Ammon's horn (tissue), 1 donor: ENCODE measurements around the gene PRSS27.
A peak's percentile ranks its signal among the peaks of the same experiment; 100 is the strongest.

Source experiments
- DNase-seq: peaks from one replicate; pipeline ENCODE4 v3.0.0-alpha.2; 2016; ENCODE audit warnings: low spot score

PRSS27 gene

DNA sequence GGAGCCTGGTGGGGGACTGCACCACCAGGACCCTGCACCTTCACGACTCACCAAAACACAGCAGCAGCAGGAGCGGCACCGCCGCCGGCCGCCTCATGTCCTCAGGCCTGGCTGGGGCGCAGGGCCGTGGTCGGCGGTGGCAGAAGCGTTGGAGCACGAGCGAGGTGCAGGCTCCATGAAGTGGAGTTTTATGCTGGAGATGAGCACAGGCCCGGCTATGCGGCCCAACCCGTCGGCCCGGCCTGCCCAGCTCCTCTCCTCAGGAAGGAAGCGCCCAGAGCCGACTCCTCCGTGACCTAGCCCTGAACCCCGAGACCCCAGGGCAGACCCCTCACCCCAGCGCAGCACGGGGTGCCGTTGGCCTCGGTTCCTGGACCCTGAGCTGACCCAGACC is at the start of gene PRSS27:
PRSS27 (minus strand) TSS at position 161 of the 394 bp plus-strand sequence; CDS start at position 97, 64 bp downstream.
- DNase-seq, result no peak

DNA sequence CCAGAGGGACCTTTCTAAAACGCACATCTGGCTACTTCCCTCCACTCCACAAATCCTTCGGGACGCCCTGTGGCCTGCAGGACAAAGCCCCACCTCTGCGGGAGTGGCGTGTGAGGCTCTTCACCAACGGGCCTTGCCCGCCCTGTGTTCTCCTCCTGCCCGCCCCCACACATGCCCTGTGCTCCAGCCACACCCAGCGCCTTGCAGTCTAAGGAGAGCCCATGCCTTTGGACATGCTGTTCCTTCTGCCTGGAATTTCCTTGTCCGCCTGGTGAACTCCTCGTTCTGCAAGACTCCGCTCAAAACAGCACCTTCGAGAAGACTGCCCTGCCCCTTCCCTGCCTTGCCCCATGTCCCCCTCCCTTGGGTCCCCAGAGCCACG is 49.6 kb upstream of the PRSS27 start:
- DNase-seq, result no peak

DNA sequence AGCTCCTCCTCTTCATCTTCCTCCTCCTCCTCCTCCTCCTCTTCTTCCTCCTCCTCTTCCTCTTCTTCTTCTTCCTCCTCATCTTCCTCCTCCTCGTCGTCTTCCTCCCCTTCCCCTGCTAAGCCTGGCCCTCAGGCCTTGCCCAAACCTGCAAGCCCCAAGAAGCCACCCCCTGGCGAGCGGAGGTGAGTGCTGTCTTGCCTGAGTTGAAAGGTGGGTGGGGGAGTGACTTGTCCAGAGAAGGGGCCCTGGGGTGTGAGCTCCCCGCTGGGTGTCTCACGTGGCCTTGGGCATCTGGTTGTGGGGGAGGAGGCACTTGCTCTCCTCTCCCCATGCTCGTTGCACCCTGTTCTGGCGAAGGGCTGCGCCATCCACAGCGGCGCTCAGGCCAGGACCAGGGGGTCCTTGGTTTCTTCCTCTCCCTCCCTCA is 49.1 kb upstream of the PRSS27 start:
- DNase-seq, result no peak

DNA sequence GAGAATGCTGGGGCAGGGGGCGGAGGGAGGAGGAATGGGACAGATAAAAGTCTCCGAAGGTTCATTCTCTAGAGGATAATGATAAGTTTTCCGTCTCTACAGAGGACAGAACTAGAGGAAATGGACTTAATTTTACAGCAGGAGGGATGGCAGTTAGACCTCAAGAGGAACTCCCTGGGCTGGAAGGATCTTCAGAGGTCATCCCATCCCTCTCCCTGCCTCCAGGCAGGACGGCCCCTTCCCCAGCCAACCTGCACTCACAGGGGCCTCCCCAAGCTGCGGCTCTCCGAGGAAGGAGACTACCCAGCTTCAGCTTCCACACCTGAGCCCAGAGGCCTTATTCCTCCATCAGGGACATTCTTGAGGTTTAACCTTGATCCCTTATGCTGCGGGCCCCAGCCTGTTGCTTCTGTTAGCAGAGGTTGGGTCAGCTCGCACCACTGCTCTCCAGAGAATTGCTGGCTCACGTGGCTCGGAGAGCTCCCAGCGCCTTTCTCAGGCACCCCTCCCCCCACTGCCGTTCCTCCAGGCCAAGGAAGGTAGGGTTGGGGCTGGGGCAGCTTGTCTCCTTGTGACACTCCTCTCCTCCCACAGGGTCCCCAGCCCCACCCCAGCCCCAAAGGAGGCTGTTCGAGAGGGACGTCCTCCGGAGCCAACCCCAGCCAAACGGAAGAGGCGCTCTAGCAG is 48.5 kb upstream of the PRSS27 start:
- DNase-seq, result no peak

DNA sequence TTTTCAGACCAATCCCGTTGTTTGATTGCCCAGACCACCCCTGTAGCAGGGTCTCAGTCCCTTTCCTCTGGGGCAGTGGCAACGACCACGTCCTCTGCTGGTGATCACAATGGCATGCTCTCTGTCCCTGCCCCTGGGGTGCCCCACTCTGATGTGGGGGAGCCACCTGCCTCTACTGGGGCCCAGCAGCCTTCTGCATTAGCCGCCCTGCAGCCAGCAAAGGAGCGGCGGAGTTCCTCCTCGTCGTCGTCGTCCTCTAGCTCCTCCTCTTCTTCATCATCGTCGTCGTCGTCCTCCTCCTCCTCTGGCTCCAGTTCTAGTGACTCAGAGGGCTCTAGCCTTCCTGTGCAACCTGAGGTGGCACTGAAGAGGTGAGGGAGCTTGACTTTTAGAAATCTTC is 47.9 kb upstream of the PRSS27 start:
- no peak for DNase-seq

DNA sequence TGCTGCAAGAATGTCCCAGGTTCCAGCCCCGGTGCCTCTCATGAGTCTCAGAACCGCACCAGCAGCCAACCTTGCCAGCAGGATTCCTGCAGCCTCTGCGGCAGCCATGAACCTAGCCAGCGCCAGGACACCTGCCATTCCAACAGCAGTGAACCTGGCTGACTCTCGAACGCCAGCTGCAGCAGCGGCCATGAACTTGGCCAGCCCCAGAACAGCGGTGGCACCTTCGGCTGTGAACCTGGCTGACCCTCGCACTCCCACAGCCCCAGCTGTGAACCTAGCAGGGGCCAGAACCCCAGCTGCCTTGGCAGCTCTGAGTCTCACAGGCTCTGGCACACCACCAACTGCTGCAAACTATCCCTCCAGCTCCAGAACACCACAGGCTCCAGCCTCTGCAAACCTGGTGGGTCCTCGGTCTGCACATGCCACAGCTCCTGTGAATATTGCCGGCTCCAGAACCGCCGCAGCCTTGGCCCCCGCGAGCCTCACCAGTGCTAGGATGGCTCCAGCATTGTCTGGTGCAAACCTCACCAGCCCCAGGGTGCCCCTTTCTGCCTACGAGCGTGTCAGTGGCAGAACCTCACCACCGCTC is 47.2 kb upstream of the PRSS27 start:
- no peak for DNase-seq

DNA sequence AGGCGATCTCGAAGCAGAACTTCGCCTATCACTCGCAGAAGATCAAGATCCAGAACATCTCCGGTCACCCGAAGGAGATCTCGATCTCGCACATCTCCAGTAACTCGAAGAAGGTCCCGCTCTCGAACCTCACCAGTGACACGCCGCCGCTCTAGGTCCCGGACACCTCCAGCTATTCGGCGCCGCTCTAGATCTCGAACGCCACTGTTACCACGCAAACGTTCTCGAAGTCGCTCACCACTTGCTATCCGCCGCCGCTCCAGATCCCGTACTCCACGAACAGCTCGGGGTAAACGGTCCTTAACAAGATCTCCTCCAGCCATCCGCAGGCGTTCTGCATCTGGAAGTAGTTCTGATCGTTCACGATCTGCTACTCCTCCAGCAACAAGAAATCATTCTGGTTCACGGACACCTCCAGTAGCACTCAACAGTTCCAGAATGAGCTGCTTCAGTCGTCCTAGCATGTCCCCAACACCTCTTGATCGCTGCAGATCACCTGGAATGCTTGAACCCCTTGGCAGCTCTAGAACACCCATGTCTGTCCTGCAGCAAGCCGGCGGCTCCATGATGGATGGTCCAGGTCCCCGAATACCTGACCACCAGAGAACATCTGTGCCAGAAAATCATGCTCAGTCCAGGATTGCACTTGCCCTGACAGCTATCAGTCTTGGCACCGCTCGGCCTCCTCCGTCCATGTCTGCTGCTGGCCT is 46.6 kb upstream of the PRSS27 start:
- DNase-seq, result no peak

DNA sequence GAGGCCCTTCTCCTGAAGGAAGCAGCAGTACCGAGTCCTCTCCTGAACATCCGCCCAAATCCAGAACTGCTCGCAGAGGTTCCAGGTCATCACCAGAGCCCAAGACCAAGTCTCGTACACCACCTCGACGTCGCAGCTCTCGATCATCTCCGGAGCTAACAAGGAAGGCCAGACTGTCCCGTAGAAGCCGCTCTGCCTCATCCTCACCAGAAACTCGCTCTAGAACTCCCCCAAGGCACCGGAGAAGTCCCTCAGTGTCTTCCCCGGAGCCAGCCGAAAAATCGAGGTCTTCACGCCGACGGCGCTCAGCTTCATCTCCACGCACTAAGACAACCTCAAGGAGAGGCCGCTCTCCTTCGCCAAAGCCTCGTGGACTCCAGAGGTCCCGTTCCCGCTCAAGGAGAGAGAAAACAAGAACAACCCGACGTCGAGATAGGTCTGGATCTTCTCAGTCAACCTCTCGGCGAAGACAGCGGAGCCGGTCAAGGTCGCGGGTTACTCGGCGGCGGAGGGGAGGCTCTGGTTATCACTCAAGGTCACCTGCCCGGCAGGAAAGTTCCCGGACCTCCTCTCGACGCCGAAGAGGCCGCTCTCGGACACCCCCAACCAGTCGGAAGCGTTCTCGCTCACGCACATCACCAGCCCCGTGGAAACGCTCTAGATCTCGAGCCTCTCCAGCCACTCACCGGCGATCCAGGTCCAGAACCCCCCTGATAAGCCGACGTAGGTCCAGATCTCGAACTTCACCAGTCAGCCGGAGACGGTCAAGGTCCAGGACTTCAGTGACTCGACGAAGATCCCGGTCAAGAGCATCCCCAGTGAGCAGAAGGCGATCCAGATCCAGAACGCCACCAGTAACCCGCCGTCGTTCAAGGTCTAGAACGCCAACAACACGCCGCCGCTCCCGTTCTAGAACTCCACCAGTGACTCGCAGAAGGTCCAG is 45.7 kb upstream of the PRSS27 start:
- DNase-seq, result no peak

DNA sequence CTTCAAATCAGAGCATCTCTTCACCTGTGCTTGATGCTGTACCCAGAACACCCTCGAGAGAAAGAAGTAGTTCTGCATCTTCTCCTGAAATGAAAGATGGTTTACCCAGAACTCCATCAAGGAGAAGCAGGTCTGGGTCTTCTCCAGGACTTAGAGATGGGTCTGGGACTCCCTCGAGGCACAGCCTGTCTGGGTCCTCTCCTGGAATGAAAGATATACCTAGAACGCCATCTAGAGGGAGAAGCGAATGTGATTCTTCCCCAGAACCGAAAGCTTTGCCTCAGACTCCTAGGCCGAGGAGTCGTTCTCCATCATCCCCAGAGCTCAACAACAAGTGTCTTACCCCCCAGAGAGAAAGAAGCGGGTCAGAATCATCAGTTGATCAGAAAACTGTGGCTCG is 44.7 kb upstream of the PRSS27 start:
- no peak for DNase-seq

DNA sequence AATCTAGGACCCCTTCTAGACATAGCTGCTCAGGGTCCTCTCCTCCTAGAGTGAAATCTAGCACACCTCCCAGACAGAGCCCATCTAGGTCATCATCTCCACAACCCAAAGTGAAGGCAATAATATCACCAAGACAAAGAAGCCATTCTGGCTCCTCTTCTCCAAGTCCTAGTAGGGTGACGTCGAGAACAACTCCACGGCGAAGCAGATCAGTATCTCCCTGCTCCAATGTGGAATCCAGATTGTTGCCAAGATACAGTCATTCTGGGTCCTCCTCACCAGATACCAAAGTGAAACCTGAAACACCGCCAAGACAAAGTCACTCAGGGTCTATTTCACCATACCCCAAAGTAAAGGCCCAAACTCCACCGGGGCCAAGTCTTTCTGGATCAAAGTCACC is 43.1 kb upstream of the PRSS27 start:
- no peak for DNase-seq

DNA sequence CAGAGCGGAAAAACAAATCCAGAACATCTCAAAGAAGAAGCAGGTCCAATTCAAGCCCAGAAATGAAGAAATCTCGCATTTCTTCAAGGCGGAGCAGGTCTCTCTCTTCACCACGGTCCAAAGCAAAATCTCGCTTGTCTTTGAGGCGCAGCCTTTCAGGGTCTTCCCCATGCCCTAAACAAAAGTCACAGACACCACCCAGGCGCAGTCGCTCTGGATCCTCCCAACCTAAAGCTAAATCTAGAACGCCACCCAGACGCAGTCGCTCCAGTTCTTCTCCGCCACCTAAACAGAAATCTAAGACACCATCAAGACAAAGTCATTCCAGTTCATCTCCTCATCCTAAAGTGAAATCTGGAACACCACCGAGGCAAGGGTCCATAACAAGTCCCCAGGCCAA is 42.7 kb upstream of the PRSS27 start:
- no peak for DNase-seq

DNA sequence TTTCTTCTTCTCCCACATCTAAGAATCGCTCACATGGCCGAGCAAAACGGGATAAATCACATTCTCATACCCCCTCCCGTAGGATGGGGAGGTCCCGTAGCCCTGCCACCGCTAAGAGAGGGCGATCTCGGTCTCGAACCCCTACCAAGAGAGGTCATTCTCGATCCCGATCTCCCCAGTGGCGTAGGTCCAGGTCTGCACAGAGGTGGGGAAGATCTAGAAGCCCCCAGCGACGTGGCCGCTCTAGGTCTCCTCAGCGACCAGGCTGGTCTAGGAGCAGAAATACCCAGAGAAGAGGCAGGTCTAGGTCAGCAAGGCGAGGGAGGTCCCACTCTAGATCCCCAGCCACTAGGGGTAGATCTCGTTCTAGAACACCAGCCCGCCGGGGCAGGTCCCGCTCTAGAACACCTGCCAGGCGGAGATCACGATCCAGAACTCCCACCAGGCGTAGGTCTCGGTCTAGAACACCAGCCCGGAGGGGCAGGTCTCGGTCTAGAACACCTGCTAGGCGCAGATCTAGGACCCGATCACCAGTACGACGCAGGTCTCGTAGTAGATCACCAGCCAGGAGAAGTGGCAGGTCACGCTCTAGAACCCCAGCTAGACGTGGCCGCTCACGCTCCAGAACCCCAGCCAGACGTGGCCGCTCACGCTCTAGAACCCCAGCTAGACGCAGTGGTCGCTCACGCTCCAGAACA is 42.0 kb upstream of the PRSS27 start:
- DNase-seq, result no peak

DNA sequence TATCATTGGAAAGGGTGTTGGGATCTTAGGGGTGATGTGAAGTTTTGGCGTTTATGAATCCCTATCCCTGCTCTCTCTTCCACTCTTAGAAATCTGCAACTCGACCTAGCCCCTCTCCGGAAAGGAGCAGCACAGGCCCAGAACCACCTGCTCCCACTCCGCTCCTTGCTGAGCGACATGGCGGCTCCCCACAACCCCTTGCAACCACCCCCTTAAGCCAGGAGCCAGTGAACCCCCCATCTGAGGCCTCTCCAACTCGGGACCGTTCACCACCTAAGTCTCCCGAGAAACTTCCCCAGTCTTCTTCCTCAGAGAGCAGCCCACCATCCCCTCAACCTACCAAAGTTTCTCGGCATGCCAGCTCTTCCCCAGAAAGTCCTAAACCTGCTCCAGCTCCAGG is 41.4 kb upstream of the PRSS27 start:
- no peak for DNase-seq

DNA sequence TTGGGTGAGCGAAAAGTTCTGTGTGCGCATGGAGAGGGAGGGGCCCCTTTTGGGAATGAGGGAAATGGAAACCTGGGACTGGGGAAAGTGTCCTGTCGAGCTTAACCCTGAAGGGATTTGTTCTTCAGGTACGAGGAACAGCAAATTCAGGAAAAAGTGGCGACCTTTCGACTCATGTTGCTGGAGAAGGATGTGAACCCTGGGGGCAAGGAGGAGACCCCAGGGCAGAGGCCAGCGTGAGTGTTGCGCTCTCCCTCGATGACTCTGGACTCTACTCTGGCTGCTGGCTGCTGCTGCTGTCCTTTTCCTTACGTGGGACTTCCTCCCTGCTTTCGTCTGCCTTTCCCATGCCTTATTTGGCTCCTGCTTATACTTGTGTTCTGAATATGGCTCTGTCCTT is 37.3 kb upstream of the PRSS27 start:
- DNase-seq, result no peak

DNA sequence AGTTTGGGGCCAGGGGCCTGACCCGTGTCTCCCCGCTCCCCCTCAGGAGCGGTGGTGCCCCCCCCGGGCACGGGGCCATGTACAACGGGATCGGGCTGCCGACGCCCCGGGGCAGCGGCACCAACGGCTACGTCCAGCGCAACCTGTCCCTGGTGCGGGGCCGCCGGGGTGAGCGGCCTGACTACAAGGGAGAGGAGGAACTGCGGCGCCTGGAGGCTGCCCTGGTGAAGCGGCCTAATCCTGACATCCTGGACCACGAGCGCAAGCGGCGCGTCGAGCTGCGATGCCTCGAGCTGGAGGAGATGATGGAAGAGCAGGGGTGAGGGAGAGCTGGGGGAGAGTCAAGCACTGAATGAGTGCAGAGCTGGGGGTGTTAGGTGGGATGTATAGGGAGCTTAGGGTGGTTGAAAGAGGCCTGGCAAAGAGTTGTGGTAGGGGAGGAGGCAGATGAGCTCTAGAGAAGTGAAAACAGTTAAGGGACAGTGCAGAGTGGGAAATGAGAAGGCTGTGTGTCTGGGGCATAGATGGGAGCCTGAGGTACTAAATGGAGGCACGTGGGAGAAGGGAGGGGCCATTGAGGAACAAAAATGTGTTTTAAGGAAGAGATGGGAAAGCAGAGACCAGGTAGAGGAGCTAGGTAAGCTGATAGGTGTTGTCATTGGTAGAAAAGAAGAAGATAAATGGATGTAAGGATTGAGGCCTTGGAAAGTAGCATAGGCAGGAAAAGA is 36.4 kb upstream of the PRSS27 start:
- no peak for DNase-seq

DNA sequence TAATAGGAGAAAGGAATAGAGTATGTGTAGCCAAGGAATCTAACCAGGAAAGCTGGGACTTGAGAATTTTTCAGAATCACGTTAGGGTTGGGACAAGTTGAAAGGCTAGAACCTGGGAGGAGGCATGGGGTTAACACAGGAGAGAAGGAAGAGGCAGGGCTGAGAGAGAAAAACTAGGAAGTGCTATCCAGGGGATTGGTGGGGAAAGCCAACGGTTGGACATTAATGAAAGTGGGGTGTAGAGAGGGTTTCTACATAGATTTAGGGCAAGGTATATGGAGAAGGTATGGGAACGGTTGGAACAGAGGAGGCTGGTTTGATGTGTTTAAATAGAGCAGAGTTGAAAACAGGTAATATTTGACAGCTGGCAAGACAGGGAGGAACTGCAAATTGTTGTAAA is 35.1 kb upstream of the PRSS27 start:
- DNase-seq, result no peak

DNA sequence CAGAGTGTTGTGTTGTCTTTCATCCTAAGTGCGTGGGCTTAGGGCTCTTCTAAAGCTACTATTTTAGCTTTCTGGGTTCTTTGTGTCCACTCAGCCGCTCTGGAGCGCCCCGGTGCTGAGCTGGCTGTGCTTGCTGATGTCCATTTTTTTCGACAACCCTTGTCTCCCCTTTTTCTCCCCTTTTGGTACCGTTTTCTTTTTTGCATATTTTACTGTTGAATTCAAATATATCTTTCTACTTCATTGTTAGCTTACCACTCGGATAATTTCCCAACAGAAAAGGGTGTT is 33.7 kb upstream of the PRSS27 start:
- DNase-seq, result no peak

DNA sequence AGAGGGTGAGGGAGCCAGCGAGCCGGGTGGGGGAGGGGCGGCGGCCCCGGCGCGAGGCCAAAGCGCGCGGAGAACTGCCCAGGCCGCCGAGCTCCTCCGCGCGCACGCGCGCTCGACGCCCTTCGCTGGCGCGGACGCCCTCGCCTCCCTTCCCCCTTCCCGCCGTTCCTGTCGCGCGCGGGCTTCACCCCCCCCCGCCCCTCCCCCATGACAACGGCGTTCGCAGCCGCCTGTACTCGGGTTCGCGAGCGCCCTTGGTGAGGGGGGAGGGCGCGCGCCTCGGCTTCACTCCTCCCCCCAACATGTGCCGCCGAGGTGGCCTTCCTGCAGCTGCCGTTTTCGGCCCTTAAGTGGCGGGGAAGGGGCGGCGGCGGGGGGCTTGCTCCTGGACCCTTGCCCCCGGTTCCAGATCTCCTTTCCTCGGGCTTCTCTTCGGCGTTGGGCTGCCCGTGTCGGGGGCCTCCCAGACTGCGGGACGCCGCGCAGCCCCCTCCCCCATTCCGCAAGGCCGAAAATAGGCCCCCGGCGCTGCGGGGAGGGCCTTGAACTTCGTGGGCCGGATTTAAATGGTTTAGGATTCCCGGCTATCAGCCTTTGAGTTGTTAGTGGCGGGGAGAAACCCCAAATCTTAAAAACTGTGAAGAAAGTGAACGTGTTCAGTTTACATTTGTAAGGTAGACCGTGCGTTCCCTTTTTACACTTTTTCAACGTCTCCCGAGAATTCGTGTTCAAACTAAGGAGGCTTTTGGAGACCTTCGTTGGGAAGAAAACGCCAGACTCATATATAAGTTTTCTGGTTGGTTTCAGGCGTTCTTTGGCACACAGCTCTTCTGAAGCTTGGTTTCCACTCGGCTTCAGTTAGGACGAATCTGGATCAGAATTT is 33.1 kb upstream of the PRSS27 start:
- peak; percentile 77 for DNase-seq

DNA sequence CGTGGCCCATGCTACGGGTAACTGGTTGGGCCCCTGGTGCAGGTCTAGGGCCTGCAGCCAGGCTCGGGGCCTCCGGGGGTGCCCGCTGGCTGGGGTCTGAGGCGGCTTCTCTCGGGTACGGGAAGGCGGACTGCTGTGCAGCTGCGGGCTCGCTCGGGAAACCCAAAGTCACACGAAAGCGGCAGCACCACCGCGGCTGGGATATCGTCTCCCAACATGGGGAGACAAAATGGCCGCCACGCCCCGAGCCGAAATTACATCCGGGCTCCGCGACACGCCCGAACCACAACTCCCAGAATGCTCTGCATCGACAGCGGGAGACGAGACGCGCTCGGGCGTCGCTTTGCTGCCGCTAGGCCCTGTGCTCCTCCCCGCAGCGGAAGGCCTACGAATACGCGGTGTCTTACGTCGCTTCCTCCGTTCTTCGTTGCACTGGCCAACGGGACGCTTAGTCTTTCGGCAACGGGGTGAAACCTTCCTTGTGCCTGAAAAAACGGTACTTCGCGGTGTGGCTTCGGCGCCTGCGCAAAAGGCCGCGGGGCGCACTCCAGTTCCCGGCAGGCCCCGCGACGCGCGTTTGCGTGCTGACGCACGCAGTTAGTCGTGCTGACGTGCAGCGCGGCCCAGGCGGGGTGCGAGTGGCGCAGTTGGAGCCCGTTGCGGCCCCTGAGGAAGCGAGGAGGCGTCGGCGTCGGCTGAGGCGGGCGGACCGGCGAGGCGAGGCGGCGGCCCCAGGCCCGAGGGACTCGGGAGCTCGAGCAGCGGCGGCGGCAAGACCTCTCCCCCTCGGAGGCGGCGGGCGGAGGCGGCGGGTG is 32.2 kb upstream of the PRSS27 start, which contains the start of gene SRRM2:
SRRM2 (plus strand) TSS at position 604 of the 815 bp plus-strand sequence. CDS start 3,727 bp downstream, outside the sequence.
- DNase-seq, result peak; percentile 92
